HepG2 (cell line): ENCODE results near the gene ETHE1. TPM values are rescaled to one million over a fixed set of nuclear protein-coding genes. Genes with fewer than 3 reads are reported as not detected.

ENCODE experiments used
- HNRNPUL1 ChIP-seq: fragments of 200-400 bp; formaldehyde crosslinking; IDR thresholded peaks from 2 replicates; pipeline ENCODE4 v1.6.1; 2017; ENCODE audit warnings: low read depth, mild to moderate bottlenecking, low read length, moderate library complexity
- IKZF1 ChIP-seq: fragments of 450-650 bp; IDR thresholded peaks from 2 replicates; pipeline ENCODE4 v1.7.1; 2016
- PCBP2 ChIP-seq: fragments of 200-400 bp; formaldehyde crosslinking; optimal IDR thresholded peaks from 2 replicates; pipeline ENCODE3; 2018; ENCODE audit warnings: low read length, low read depth; ENCODE audit not compliant: poor library complexity, severe bottlenecking
- POLR2AphosphoS2 ChIP-seq: IDR thresholded peaks from 2 replicates; pipeline ENCODE4 v1.6.1; 2011; ENCODE audit warnings: low read depth, low read length, improper control_type of control experiment
- RAD21 ChIP-seq: fragments of 450-650 bp; formaldehyde crosslinking; IDR thresholded peaks from 2 replicates; pipeline ENCODE4 v1.5.0; 2020; ENCODE audit warnings: mild to moderate bottlenecking
- RFX3 ChIP-seq: IDR thresholded peaks from 2 replicates; pipeline ENCODE4 v1.6.1; 2016; ENCODE audit warnings: missing biosample characterization, missing genetic modification reagents
- SAFB2 ChIP-seq: sonication (generic); formaldehyde crosslinking; IDR thresholded peaks from 2 replicates; pipeline ENCODE4 v1.5.1; 2020; ENCODE audit warnings: missing genetic modification reagents, low read depth, mild to moderate bottlenecking, borderline replicate concordance
- SOX13 ChIP-seq, 3 experiments: fragments of 450-650 bp in 1 of 3; sonication (generic) in 1 of 3; formaldehyde crosslinking in 1 of 3; IDR thresholded peaks in 2 of 3; conservative IDR thresholded peaks in 1 of 3; 2 replicates each; pipeline versions ENCODE4 v1.5.0 to v1.6.1; 2016 to 2020; ENCODE audit warnings: antibody characterized with exemption in 1 of 3, mild to moderate bottlenecking in 1 of 3, missing compliant biosample characterization in 1 of 3, missing genetic modification reagents in 1 of 3, moderate library complexity in 1 of 3
- ZNF121 ChIP-seq: sonication (generic); formaldehyde crosslinking; IDR thresholded peaks from 2 replicates; pipeline ENCODE4 v1.5.0; 2020; ENCODE audit warnings: mild to moderate bottlenecking, missing genetic modification reagents
- ZNF33B ChIP-seq: sonication (generic); formaldehyde crosslinking; IDR thresholded peaks from 2 replicates; pipeline ENCODE4 v1.5.1; 2020; ENCODE audit warnings: mild to moderate bottlenecking, missing genetic modification reagents
- ZNF816 ChIP-seq: sonication (generic); formaldehyde crosslinking; IDR thresholded peaks from 2 replicates; pipeline ENCODE4 v1.8.0; 2022; ENCODE audit warnings: missing genetic modification reagents, mild to moderate bottlenecking, borderline replicate concordance
- polyA plus RNA-seq, 8 experiments: library from polyadenylated mRNA; depleted of rRNA in 3 of 8; stranded (reverse) in 7 of 8; unstranded in 1 of 8; fragments of >200 nt; fragmentation: Illumina TruSeq in 4 of 8; extraction: Trizol in 4 of 8; gene quantifications; 2 replicates each; pipeline versions ENCODE4 v1.2.1 to v1.2.3, GENCODE V29; 2011 to 2016; ENCODE audit warnings: low read depth in 4 of 8, missing spikeins in 1 of 8, mixed read lengths in 1 of 8; ENCODE audit not compliant: insufficient read depth in 1 of 8
- total RNA-seq, 5 experiments: library from RNA; depleted of rRNA; stranded (reverse); fragments of >200 nt; fragmentation: Illumina TruSeq; extraction: Trizol; gene quantifications; 2 replicates each; pipeline ENCODE4 v1.2.3, GENCODE V29; 2016; ENCODE audit warnings: low read depth in 1 of 5
- TF ChIP-seq, protein P1 (sequence below): sonication (generic); formaldehyde crosslinking; IDR thresholded peaks from 2 replicates; pipeline ENCODE4 v1.4.0; 2020; ENCODE audit warnings: missing genetic modification reagents
- TF ChIP-seq, protein P2 (sequence below): sonication (generic); formaldehyde crosslinking; IDR thresholded peaks from 2 replicates; pipeline ENCODE4 v1.4.0; 2020; ENCODE audit warnings: missing genetic modification reagents
- TF ChIP-seq, protein P3 (sequence below): sonication (generic); formaldehyde crosslinking; IDR thresholded peaks from 2 replicates; pipeline ENCODE4 v1.5.1; 2020; ENCODE audit warnings: mild to moderate bottlenecking, missing genetic modification reagents, moderate library complexity
- TF ChIP-seq, protein P4 (sequence below): sonication (generic); formaldehyde crosslinking; IDR thresholded peaks from 2 replicates; pipeline ENCODE4 v1.5.0; 2020; ENCODE audit warnings: missing genetic modification reagents

ETHE1 gene
- total and polyA plus RNA-seq, 2 of the 13 experiments (the other 11 are each of a cell fraction or from before 2014, with no cell fraction given) = 32.5 to 58.4 TPM

DNA sequence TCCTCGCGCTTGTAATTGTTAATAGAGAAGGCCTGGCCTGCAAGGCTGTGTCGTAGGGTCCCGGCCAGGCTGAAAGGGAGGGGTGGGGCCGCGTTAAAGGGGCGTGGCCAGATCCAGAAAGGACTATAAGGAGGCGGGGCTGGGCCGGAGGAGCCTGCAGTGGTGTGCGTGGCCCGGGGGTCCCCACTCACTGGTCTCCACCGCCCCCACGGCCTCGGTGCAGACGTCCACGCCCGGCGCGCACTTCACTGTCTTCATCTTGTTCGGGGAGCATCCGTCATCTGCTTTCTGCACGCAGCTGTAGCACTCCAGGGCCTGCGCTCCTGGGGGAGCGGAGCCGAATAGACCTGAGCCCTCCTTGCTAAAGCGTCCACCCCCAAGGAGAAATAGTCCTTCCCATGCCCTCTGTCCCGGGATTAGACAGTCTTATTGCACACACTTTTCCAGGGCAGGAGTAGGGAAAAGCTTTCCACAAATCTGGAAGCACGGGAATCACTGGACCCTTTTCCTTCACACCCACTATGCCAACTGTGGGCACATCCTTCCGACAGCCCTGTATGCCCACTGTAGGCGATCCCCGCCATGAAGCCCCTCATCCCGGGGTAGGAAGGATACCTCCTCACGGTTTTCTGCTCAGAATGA, 62.7 kb downstream of the ETHE1 start (continued):
- TF ChIP-seq, protein P1, sequence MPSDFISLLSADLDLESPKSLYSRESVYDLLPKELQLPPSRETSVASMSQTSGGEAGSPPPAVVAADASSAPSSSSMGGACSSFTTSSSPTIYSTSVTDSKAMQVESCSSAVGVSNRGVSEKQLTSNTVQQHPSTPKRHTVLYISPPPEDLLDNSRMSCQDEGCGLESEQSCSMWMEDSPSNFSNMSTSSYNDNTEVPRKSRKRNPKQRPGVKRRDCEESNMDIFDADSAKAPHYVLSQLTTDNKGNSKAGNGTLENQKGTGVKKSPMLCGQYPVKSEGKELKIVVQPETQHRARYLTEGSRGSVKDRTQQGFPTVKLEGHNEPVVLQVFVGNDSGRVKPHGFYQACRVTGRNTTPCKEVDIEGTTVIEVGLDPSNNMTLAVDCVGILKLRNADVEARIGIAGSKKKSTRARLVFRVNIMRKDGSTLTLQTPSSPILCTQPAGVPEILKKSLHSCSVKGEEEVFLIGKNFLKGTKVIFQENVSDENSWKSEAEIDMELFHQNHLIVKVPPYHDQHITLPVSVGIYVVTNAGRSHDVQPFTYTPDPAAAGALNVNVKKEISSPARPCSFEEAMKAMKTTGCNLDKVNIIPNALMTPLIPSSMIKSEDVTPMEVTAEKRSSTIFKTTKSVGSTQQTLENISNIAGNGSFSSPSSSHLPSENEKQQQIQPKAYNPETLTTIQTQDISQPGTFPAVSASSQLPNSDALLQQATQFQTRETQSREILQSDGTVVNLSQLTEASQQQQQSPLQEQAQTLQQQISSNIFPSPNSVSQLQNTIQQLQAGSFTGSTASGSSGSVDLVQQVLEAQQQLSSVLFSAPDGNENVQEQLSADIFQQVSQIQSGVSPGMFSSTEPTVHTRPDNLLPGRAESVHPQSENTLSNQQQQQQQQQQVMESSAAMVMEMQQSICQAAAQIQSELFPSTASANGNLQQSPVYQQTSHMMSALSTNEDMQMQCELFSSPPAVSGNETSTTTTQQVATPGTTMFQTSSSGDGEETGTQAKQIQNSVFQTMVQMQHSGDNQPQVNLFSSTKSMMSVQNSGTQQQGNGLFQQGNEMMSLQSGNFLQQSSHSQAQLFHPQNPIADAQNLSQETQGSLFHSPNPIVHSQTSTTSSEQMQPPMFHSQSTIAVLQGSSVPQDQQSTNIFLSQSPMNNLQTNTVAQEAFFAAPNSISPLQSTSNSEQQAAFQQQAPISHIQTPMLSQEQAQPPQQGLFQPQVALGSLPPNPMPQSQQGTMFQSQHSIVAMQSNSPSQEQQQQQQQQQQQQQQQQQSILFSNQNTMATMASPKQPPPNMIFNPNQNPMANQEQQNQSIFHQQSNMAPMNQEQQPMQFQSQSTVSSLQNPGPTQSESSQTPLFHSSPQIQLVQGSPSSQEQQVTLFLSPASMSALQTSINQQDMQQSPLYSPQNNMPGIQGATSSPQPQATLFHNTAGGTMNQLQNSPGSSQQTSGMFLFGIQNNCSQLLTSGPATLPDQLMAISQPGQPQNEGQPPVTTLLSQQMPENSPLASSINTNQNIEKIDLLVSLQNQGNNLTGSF (CRISPR knock-in tag) = no peak
- TF ChIP-seq PCBP2 = no peak
- no peak for TF ChIP-seq ZNF816 (CRISPR knock-in tag)
- TF ChIP-seq, protein P2, sequence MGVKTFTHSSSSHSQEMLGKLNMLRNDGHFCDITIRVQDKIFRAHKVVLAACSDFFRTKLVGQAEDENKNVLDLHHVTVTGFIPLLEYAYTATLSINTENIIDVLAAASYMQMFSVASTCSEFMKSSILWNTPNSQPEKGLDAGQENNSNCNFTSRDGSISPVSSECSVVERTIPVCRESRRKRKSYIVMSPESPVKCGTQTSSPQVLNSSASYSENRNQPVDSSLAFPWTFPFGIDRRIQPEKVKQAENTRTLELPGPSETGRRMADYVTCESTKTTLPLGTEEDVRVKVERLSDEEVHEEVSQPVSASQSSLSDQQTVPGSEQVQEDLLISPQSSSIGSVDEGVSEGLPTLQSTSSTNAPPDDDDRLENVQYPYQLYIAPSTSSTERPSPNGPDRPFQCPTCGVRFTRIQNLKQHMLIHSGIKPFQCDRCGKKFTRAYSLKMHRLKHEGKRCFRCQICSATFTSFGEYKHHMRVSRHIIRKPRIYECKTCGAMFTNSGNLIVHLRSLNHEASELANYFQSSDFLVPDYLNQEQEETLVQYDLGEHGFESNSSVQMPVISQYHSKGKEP (CRISPR knock-in tag) = no peak
- no peak for TF ChIP-seq POLR2AphosphoS2
- TF ChIP-seq ZNF33B (CRISPR knock-in tag) = no peak
- TF ChIP-seq SAFB2 (CRISPR knock-in tag) = no peak
- TF ChIP-seq IKZF1 = no peak
- TF ChIP-seq, protein P3, sequence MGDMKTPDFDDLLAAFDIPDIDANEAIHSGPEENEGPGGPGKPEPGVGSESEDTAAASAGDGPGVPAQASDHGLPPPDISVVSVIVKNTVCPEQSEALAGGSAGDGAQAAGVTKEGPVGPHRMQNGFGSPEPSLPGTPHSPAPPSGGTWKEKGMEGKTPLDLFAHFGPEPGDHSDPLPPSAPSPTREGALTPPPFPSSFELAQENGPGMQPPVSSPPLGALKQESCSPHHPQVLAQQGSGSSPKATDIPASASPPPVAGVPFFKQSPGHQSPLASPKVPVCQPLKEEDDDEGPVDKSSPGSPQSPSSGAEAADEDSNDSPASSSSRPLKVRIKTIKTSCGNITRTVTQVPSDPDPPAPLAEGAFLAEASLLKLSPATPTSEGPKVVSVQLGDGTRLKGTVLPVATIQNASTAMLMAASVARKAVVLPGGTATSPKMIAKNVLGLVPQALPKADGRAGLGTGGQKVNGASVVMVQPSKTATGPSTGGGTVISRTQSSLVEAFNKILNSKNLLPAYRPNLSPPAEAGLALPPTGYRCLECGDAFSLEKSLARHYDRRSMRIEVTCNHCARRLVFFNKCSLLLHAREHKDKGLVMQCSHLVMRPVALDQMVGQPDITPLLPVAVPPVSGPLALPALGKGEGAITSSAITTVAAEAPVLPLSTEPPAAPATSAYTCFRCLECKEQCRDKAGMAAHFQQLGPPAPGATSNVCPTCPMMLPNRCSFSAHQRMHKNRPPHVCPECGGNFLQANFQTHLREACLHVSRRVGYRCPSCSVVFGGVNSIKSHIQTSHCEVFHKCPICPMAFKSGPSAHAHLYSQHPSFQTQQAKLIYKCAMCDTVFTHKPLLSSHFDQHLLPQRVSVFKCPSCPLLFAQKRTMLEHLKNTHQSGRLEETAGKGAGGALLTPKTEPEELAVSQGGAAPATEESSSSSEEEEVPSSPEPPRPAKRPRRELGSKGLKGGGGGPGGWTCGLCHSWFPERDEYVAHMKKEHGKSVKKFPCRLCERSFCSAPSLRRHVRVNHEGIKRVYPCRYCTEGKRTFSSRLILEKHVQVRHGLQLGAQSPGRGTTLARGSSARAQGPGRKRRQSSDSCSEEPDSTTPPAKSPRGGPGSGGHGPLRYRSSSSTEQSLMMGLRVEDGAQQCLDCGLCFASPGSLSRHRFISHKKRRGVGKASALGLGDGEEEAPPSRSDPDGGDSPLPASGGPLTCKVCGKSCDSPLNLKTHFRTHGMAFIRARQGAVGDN = no peak
- no peak for TF ChIP-seq ZNF121
- no peak for TF ChIP-seq SOX13 (IDR thresholded peaks at IDR 0.05)
- no peak for TF ChIP-seq SOX13 (CRISPR knock-in tag; conservative IDR thresholded peaks at IDR 0.05 in 1 of 2, IDR thresholded peaks at IDR 0.05 in 1 of 2)
- TF ChIP-seq RFX3 = no peak
- TF ChIP-seq RAD21 (CRISPR knock-in tag) = no peak
- TF ChIP-seq, protein P4, sequence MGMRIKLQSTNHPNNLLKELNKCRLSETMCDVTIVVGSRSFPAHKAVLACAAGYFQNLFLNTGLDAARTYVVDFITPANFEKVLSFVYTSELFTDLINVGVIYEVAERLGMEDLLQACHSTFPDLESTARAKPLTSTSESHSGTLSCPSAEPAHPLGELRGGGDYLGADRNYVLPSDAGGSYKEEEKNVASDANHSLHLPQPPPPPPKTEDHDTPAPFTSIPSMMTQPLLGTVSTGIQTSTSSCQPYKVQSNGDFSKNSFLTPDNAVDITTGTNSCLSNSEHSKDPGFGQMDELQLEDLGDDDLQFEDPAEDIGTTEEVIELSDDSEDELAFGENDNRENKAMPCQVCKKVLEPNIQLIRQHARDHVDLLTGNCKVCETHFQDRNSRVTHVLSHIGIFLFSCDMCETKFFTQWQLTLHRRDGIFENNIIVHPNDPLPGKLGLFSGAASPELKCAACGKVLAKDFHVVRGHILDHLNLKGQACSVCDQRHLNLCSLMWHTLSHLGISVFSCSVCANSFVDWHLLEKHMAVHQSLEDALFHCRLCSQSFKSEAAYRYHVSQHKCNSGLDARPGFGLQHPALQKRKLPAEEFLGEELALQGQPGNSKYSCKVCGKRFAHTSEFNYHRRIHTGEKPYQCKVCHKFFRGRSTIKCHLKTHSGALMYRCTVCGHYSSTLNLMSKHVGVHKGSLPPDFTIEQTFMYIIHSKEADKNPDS (CRISPR knock-in tag) = no peak
- TF ChIP-seq HNRNPUL1 = no peak
